ENCODE data around the gene CYP3A4.

DNA sequence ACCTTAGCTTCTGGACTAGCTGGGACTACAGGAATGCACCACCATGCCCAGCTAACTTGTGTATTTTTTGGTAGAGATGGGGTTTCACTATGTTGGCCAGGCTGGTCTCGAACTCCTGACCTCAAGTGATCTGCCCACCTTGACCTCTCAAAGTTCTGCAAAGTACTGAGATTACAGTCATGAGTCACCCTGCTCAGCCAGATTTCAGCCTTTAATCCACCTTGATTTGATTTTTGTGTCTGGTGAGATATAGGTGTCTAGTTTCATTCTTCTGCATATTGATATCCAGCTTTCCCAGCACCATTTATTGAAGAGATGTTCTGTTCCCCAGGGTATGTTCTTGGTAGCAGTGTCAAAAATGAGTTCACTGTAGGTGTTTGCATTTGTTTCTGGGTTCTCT is 28.9 kb downstream of the CYP3A4 start:
- TF ChIP-seq, protein P1, sequence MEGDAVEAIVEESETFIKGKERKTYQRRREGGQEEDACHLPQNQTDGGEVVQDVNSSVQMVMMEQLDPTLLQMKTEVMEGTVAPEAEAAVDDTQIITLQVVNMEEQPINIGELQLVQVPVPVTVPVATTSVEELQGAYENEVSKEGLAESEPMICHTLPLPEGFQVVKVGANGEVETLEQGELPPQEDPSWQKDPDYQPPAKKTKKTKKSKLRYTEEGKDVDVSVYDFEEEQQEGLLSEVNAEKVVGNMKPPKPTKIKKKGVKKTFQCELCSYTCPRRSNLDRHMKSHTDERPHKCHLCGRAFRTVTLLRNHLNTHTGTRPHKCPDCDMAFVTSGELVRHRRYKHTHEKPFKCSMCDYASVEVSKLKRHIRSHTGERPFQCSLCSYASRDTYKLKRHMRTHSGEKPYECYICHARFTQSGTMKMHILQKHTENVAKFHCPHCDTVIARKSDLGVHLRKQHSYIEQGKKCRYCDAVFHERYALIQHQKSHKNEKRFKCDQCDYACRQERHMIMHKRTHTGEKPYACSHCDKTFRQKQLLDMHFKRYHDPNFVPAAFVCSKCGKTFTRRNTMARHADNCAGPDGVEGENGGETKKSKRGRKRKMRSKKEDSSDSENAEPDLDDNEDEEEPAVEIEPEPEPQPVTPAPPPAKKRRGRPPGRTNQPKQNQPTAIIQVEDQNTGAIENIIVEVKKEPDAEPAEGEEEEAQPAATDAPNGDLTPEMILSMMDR (IDR thresholded peaks at IDR 0.05; ENCODE audit: insufficient read depth, low read length, poor library complexity, severe bottlenecking), result no peak
- no peak for TF ChIP-seq EZH2phosphoT487 (conservative IDR thresholded peaks at IDR 0.05; ENCODE audit: low read length)

All from SU-DHL-6 (cell line).